Neural cell (in vitro differentiated cells): Measurements from ENCODE around the gene GNG4. TPM values are rescaled to one million over a fixed set of nuclear protein-coding genes. Genes with fewer than 3 reads are reported as not detected.

Source experiments
- H2AFZ ChIP-seq: fragments of 200-600, 300-800 bp; sonication (generic), shearing (Covaris generic); 2 replicates; pipeline ENCODE4 v1.6.0; 2014; ENCODE audit warnings: low read depth, mild to moderate bottlenecking, antibody characterized with exemption, low read length, moderate library complexity
- H3F3A ChIP-seq: fragments of 200-600 bp; shearing (Covaris generic); 2 replicates; pipeline ENCODE4 v1.6.1; 2016; ENCODE audit warnings: mild to moderate bottlenecking, moderate library complexity, mixed read lengths, antibody characterized with exemption, low read length; ENCODE audit not compliant: insufficient read depth, poor library complexity, severe bottlenecking
- H3K27ac ChIP-seq: fragments of 200-600, 300-800 bp; sonication (generic), shearing (Covaris generic); 2 replicates; pipeline ENCODE4 v1.5.1; 2014; ENCODE audit warnings: mild to moderate bottlenecking, low read length, moderate library complexity
- H3K27me3 ChIP-seq: fragments of 300-800, 200-600 bp; sonication (generic), shearing (Covaris generic); 2 replicates; pipeline ENCODE4 v1.6.0; 2014; ENCODE audit warnings: mild to moderate bottlenecking, low read depth, low read length, moderate library complexity; ENCODE audit not compliant: insufficient read depth
- H3K36me3 ChIP-seq: fragments of 300-800, 200-600 bp; sonication (generic), shearing (Covaris generic); 2 replicates; pipeline ENCODE4 v1.5.1; 2014; ENCODE audit warnings: mild to moderate bottlenecking, antibody characterized with exemption, low read length, moderate library complexity; ENCODE audit not compliant: insufficient read depth
- H3K4me2 ChIP-seq: fragments of 300-800, 200-600 bp; sonication (generic), shearing (Covaris generic); 2 replicates; pipeline ENCODE4 v1.6.0; 2014; ENCODE audit warnings: mild to moderate bottlenecking, low read length
- H3K4me3 ChIP-seq: fragments of 300-800, 200-600 bp; sonication (generic), shearing (Covaris generic); 2 replicates; pipeline ENCODE4 v1.5.1; 2014; ENCODE audit warnings: mild to moderate bottlenecking, low read length, moderate library complexity
- H3K79me2 ChIP-seq: fragments of 200-600 bp; shearing (Covaris generic); replicated peaks from 2 replicates; pipeline ENCODE4 v1.6.0; 2014; ENCODE audit warnings: mild to moderate bottlenecking, low read length, moderate library complexity; ENCODE audit not compliant: insufficient read depth
- H3K9ac ChIP-seq: fragments of 300-800, 200-600 bp; sonication (generic), shearing (Covaris generic); 2 replicates; pipeline ENCODE4 v1.6.1; 2016; ENCODE audit warnings: mild to moderate bottlenecking, low read length, mixed read lengths
- H3K9me2 ChIP-seq: fragments of 200-600 bp; shearing (Covaris generic); 2 replicates; pipeline ENCODE4 v1.6.1; 2016; ENCODE audit warnings: mild to moderate bottlenecking, low read length, mixed read lengths; ENCODE audit not compliant: insufficient read depth
- H3K9me3 ChIP-seq: fragments of 200-600, 300-800 bp; sonication (generic), shearing (Covaris generic); 2 replicates; pipeline ENCODE4 v1.6.1; 2016; ENCODE audit warnings: mild to moderate bottlenecking, mixed run types, low read length, moderate library complexity, mixed read lengths
- H4K20me1 ChIP-seq: fragments of 200-600 bp; shearing (Covaris generic); 2 replicates; pipeline ENCODE4 v1.6.1; 2016; ENCODE audit warnings: mild to moderate bottlenecking, mixed run types; ENCODE audit not compliant: insufficient read depth
- CTCF ChIP-seq: fragments of 450-650 bp; IDR thresholded peaks from 2 replicates; pipeline ENCODE4 v1.5.1; 2014; ENCODE audit warnings: antibody characterized with exemption, mild to moderate bottlenecking, moderate library complexity; ENCODE audit not compliant: poor library complexity, severe bottlenecking
- EP300 ChIP-seq: fragments of 450-650 bp; conservative IDR thresholded peaks from 2 replicates; pipeline ENCODE4 v1.6.1; 2014; ENCODE audit warnings: antibody characterized with exemption, mild to moderate bottlenecking, moderate library complexity; ENCODE audit not compliant: poor library complexity, severe bottlenecking
- EZH2 ChIP-seq: fragments of 200-600, 300-800 bp; shearing (Covaris generic), sonication (generic); IDR thresholded peaks from 2 replicates; pipeline ENCODE4 v1.6.1; 2014; ENCODE audit warnings: antibody characterized with exemption, low read length, borderline replicate concordance, mild to moderate bottlenecking; ENCODE audit not compliant: insufficient read depth, poor library complexity, severe bottlenecking
- MXI1 ChIP-seq: fragments of 450-650 bp; conservative IDR thresholded peaks from 2 replicates; pipeline ENCODE4 v1.6.1; 2014; ENCODE audit warnings: antibody characterized with exemption, mild to moderate bottlenecking; ENCODE audit not compliant: poor library complexity, severe bottlenecking
- POLR2AphosphoS5 ChIP-seq: IDR thresholded peaks from 2 replicates; pipeline ENCODE4 v1.6.1; 2012
- RAD21 ChIP-seq: fragments of 450-650 bp; conservative IDR thresholded peaks from 2 replicates; pipeline ENCODE4 v1.6.1; 2014; ENCODE audit warnings: antibody characterized with exemption, mild to moderate bottlenecking, moderate library complexity
- REST ChIP-seq: IDR thresholded peaks from 2 replicates; pipeline ENCODE4 v1.6.1; 2012; ENCODE audit warnings: borderline replicate concordance
- SMC3 ChIP-seq: fragments of 450-650 bp; conservative IDR thresholded peaks from 2 replicates; pipeline ENCODE4 v1.6.1; 2014; ENCODE audit warnings: antibody characterized with exemption, mild to moderate bottlenecking, moderate library complexity; ENCODE audit not compliant: poor library complexity
- TAF1 ChIP-seq: IDR thresholded peaks from 2 replicates; pipeline ENCODE4 v1.6.1; 2012; ENCODE audit warnings: low read depth
- polyA plus RNA-seq: library from polyadenylated mRNA; depleted of rRNA; stranded (reverse); fragments of >200 nt; gene quantifications from 2 replicates; pipeline ENCODE4 v1.2.3, GENCODE V29; 2014

Gene GNG4
- polyA plus RNA-seq, 1 donor from 2014 or later: 63.2 TPM

GRCh38 chr1:235644693-235645305 lies 4.8 kb downstream of the GNG4 start:
- Histone ChIP-seq H3K36me3 (no peaks in the 10 kb centered on the region), H2AFZ (no peak overlapping the region), H3K9me2 (no peaks in the 10 kb centered on the region), H3K9ac (no peak overlapping the region), H3K79me2 (peaks cover 70% of the 10 kb centered on the region), H3K4me2 (no peak overlapping the region), H3F3A (no peaks in the 10 kb centered on the region), H3K27ac (no peak overlapping the region), H3K27me3 (no peaks in the 10 kb centered on the region), H3K9me3 (no peaks in the 10 kb centered on the region), H3K4me3 (no peak overlapping the region), H4K20me1 (no peaks in the 10 kb centered on the region)
- TF ChIP-seq EZH2 (no peak), REST (no peak), MXI1 (no peak), POLR2AphosphoS5 (no peak), TAF1 (no peak), CTCF (no peak), RAD21 (no peak), SMC3 (no peak), EP300 (no peak)

- H2AFZ ChIP-seq: no peak overlapping the region
- no peak overlapping the region for H3K9ac ChIP-seq
- peaks cover 68% of the 10 kb centered on the region for H3K79me2 ChIP-seq
- no peaks in the 10 kb centered on the region for H3F3A ChIP-seq
- H3K36me3 ChIP-seq: no peaks in the 10 kb centered on the region
- TF ChIP-seq CTCF: no peak
- H3K9me2 ChIP-seq: no peaks in the 10 kb centered on the region
- H3K4me2 ChIP-seq: no peak overlapping the region
- no peaks in the 10 kb centered on the region for H3K9me3 ChIP-seq
- no peak overlapping the region for H3K27ac ChIP-seq
- H3K27me3 ChIP-seq: no peaks in the 10 kb centered on the region
- H3K4me3 ChIP-seq: no peak overlapping the region
- H4K20me1 ChIP-seq: no peaks in the 10 kb centered on the region
These were observed 5.5 kb downstream of the GNG4 start for GRCh38 chr1:235643837-235644692.
